Cardiac muscle cell (in vitro differentiated cells and primary cell): ENCODE results near the gene DNAH7. TPM values are rescaled to one million over a fixed set of nuclear protein-coding genes. Genes with fewer than 3 reads are reported as not detected.
"Not testable (repeated sequence)": the region's sequence is repeated elsewhere in the genome, so short reads cannot be mapped to it uniquely, and the experiment has no call there.

Source experiments
- DNase-seq, 2 donors: peaks; one replicate each; pipeline versions ENCODE4 v3.0.0 to v3.0.0-alpha.2; 2010 to 2017; ENCODE audit warnings: low read depth in 1 of 2, low spot score in 1 of 2
- H3K27ac ChIP-seq: fragments of 200-600 bp; sonication (generic); 2 replicates; pipeline ENCODE4 v1.5.1; 2016
- H3K27me3 ChIP-seq: fragments of 200-600 bp; sonication (generic); 2 replicates; pipeline ENCODE4 v1.6.0; 2016; ENCODE audit warnings: control low read depth
- H3K36me3 ChIP-seq: fragments of 200-600 bp; sonication (generic); 2 replicates; pipeline ENCODE4 v1.5.1; 2016; ENCODE audit warnings: control low read depth
- H3K4me1 ChIP-seq: fragments of 200-600 bp; sonication (generic); 2 replicates; pipeline ENCODE4 v1.8.1; 2017; ENCODE audit warnings: low read depth, mild to moderate bottlenecking, mixed run types
- H3K4me3 ChIP-seq: fragments of 200-600 bp; sonication (generic); 2 replicates; pipeline ENCODE4 v1.5.1; 2016; ENCODE audit warnings: mild to moderate bottlenecking
- H3K9me3 ChIP-seq: fragments of 200-600 bp; sonication (generic); 2 replicates; pipeline ENCODE4 v1.5.1; 2017; ENCODE audit warnings: low read depth, mild to moderate bottlenecking, control low read depth
- CTCF ChIP-seq: IDR thresholded peaks from 2 replicates; pipeline ENCODE4 v1.5.1; 2012; ENCODE audit warnings: low read depth, mild to moderate bottlenecking, low read length
- polyA plus RNA-seq: library from polyadenylated mRNA; unstranded; fragments of >200 nt; fragmentation: Nextera tagmentation; extraction: Ambion mirVana; gene quantifications from 2 replicates; pipeline ENCODE4 v1.2.1, GENCODE V29; 2016
- total RNA-seq: library from RNA; depleted of rRNA; stranded (reverse); fragments of >200 nt; gene quantifications from 2 replicates; pipeline ENCODE4 v1.2.3, GENCODE V29; 2016

Gene DNAH7
- total and polyA plus RNA-seq, 2 experiments from 2014 or later, result 0.75 to 1.8 TPM

- H3K4me1 ChIP-seq, result no peaks in the 10 kb centered on the region
- H3K27me3 ChIP-seq, result no peaks in the 10 kb centered on the region
- no peak for DNase-seq
- H3K36me3 ChIP-seq, result no peaks in the 10 kb centered on the region
- no peaks in the 10 kb centered on the region for H3K9me3 ChIP-seq
- no peak overlapping the region for H3K27ac ChIP-seq
- H3K4me3 ChIP-seq, result no peak overlapping the region
- no peak for TF ChIP-seq CTCF
These were observed 134.2 kb downstream of the DNAH7 start for GRCh38 chr2:195934484-195934883.

GRCh38 chr2:195929531-195929930 is 139.1 kb downstream of the DNAH7 start:
- Histone ChIP-seq H3K27ac (no peak overlapping the region), H3K9me3 (no peaks in the 10 kb centered on the region), H3K36me3 (no peaks in the 10 kb centered on the region), H3K4me3 (no peak overlapping the region), H3K4me1 (no peaks in the 10 kb centered on the region), H3K27me3 (no peaks in the 10 kb centered on the region)
- no peak for DNase-seq
- no peak for TF ChIP-seq CTCF

GRCh38 chr2:195925120-195925519 is 143.5 kb downstream of the DNAH7 start:
- Histone ChIP-seq H3K36me3 (no peaks in the 10 kb centered on the region), H3K4me3 (no peak overlapping the region), H3K27ac (no peak overlapping the region), H3K4me1 (no peaks in the 10 kb centered on the region), H3K27me3 (no peaks in the 10 kb centered on the region), H3K9me3 (no peaks in the 10 kb centered on the region)
- TF ChIP-seq CTCF, result no peak
- no peak for DNase-seq

GRCh38 chr2:195923889-195924288 is 144.7 kb downstream of the DNAH7 start:
- Histone ChIP-seq H3K27ac (no peak overlapping the region), H3K4me1 (no peaks in the 10 kb centered on the region), H3K4me3 (no peak overlapping the region), H3K27me3 (no peaks in the 10 kb centered on the region), H3K9me3 (no peaks in the 10 kb centered on the region), H3K36me3 (no peaks in the 10 kb centered on the region)
- no peak for DNase-seq
- no peak for TF ChIP-seq CTCF

- not testable (repeated sequence) for H3K27ac ChIP-seq, DNase-seq, H3K4me1 ChIP-seq, H3K27me3 ChIP-seq, H3K9me3 ChIP-seq, H3K4me3 ChIP-seq, H3K36me3 ChIP-seq
These were observed 151.5 kb downstream of the DNAH7 start for GRCh38 chr2:195917021-195917600.

GRCh38 chr2:195912079-195912478 is 156.6 kb downstream of the DNAH7 start:
- Histone ChIP-seq H3K27ac (no peak overlapping the region), H3K36me3 (no peaks in the 10 kb centered on the region), H3K9me3 (no peaks in the 10 kb centered on the region), H3K4me3 (no peak overlapping the region), H3K27me3 (no peaks in the 10 kb centered on the region), H3K4me1 (no peaks in the 10 kb centered on the region)
- no peak for TF ChIP-seq CTCF
- DNase-seq, result no peak
